GM19372 (cell line): ENCODE measurements around the gene BRF1.
A peak's percentile ranks its signal among the peaks of the same experiment; 100 is the strongest.

Experiments used
- ATAC-seq: cut with Tn5 transposase; IDR thresholded peaks from one replicate; pipeline ENCODE4 v1.9.1; 2021; ENCODE audit warnings: mild to moderate bottlenecking, low read depth, moderate library complexity; ENCODE audit not compliant: unreplicated experiment

The BRF1 gene

DNA sequence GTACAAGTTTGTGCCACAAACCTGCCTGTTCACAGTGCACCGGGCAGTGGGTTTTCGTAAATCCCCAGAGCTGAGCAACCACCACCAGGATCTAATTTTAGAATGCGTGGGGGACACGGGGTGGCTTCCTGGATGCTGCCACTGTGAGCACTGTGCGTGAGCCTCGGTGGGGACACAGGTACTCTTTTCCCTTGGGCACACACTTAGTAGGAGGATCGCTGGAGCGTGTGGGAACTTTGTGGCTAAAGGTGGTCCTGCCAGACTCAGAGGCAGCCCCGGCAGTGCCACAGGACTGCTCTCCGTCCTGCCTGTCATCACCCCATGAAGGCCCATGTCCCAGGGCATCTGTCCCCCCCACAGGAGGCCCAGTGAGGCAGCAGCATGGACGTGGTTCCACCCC is 31.4 kb downstream of the BRF1 start:
- no peak for ATAC-seq

DNA sequence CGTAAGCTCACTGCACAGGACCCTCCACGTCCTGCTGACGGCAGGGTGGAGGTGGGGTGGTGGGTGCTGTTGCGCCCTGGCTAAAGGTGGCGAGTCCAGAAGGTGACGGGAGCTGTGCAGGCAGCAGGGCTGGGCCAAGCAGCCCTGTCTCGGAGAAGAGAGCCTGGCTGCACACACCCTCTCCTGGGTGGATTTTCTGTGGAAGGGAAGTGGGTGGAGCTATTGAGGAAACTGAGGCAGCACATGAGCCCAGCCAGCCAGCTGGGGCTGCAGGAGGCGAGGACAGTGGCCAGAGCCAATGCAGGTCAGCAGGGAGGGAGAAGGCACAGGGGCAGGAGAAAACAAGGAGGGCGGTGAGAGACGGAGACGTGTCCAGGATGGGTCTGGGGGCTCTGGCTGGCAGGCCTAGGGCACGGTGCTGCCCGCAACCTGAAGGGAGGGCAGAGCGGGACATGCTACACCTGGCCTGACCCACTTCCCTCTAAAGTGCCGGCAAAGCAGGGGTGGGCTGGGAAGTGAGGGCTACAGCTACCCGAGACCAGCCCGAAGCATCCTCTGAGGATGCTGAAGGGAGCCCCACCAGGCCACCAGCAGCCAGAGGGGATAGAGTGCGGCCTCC is 32.0 kb downstream of the BRF1 start:
- no peak for ATAC-seq

DNA sequence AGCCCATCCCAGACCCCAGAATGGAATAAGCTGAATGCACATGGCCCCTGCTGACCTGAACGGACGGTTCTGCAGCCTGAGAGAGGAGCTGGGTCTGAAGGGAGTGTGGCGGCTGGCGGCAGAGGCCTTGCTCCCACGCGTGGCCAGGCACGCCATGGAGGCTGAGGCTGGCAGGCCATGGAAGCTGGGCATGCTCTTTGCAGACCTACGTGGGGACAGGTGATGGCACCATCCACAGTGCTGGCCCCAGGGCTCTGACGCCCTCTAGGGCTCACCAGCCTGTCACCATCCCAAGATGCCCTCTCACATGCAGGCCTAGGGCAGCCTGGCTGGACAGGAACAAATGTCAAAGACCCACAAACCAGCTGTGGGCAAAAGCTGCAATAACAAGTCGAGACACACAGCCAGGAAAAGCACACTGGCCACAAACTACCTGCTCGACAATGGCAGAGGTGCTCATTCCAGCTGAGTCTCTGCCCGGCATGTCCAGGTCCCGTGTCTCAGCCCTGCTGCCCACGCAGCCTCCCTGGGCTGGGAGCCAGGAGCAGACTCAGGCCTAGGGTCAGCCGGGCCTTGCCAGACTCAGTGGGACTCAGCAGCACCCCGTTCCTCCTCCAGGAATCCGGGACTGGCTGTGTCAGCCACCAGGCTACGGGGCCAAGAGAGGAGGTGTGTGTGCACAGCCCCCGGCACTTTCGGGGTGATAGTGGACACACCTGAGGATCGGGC is 32.8 kb downstream of the BRF1 start:
- ATAC-seq, result no peak

DNA sequence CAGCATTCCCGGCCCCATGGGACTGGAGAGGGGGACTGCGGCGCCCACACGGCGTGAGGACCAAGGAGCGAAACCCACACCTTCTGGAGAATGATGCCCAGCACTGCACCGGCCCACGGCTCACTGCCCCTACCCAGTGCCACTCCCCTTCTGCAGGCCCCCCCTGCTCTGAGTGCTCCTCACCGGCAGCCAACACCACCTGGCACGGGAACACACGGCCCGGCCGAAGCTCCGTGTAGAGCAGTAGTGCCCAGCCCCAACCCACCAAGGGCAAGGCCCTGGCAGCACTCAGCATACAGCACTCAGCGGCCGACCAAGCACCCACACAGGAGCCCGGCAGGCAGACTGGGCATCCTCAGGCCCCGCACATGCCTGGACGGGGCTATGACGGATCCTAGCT is 39.0 kb downstream of the BRF1 start:
- ATAC-seq, result no peak

DNA sequence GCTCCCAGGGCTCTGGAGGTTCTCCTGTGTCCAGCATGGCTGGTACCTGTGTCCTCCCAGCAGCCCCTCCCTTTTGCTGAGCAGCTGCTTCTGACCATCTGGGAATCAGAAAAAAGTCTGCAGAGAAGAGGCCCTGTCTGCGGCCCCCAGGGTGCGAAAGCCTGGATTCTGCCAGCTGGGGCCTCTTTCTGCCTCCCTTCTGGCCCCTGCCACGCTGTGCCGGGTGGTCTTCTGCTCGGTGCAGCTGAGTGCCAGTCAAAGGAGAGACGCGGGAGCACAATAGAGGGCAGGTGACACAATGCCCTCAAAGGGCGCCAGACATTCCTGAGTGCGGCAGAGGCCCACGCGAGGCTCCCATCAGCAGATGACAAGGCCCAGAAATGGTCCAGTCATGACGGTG is 39.8 kb downstream of the BRF1 start:
- ATAC-seq, result no peak

DNA sequence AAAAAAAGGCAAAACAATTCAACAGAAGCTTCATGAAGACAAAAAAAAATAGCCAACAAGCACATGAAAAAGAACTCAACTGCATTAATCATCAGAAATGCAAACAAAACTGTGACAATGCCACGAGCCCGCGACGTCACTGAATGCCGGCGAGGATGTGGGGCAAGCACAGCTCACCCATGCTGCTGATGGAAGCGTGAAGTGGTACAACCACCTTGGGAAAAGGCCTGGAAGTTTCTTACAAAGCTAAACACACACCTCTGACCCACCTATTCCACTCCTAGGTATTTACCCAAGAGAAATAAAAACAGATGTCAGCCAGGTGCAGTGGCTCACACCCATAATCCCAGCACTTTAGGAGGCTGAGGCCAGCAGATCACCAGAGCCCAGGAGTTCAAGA is 42.0 kb downstream of the BRF1 start:
- ATAC-seq, result no peak

DNA sequence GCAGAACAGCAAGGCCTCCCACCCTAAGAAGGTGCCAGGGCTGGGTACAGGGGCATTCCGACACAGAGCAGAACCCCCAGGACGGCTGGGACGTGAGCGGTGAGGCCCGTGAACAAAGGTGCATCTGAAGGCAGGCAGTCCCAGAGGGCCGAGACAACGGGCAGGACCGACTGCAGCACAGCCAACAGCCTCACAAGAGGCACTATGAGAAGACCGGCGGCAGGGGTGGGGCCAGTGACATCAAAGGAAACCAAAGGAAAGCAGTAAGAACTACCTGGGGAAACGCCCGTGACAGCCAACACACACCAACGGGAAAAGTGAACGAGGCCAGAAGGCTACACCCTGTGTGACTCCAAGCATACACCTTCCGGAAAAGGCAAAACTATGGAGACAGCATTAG is 43.3 kb downstream of the BRF1 start:
- no peak for ATAC-seq

DNA sequence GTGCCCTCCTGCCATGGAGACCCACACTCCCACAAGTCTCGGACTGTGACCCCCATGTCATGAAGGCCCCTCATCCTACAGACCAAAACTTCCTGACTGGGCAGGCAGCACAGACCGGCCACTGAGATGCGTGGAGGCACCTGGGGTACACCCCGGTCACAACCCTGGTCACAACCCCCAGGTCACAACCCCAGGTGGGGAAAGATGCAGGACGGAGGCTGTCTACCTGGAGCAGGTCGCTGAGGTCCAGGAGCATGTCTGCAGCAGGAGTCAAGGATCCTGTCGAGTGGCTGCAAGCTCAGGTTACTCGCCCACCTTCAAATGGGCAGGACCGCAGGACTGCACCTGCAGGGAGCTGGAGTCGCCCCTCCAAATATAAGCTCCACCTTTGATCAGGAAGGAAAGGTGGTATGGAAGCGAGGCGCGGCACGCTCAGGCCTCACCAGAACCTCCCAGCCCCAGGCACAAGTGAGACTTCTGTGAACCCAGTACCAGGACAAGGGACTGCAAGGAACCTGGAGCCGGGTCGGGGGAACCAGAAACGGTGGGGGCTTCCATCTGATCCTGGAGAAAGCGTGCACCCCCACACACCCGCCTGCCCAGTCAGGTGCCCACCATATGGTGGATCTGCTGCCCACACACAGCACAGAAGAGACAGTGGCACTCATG is 44.4 kb downstream of the BRF1 start:
- ATAC-seq, result no peak

DNA sequence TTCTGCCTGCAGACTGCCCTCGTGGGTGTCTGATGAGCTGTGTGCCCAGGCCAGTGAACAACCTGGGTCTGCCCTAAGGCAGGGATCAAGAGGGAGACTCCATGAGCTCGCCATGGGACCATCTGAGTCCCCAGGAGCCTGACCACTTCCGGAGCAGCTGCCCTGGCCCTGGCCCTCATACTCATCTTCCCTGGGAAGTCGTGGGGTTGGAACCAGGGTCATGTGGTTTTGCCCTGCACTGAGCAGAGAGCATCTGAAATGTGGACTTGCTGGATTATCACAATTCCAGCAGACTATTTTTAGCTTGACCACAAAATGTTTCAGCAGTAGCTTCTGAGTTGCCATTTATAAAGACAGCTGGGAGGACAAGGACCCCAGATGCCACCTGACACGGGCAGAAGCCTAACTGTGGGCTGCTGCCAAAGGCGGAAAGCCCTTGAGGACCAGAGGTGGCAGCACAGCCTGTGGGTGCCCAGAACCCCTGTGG is 45.7 kb downstream of the BRF1 start:
- no peak for ATAC-seq

DNA sequence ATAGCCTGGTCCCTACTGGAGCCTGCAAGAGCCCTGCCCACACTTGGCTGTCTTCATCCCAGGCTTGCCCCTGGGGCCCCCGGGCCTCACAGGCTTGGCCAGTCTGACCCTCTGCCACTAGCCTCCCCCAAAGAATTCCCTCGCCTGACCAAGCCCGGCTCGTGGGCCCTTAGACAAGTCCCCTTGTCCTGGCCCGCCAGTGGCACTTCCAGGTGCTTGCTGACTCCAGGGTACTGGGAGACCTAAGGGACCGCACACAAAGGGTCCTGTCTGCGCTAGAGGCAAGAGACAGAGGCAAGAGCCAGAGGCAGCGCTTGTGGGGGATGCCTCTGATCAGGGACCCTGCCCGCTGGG is 47.5 kb downstream of the BRF1 start:
- no peak for ATAC-seq

DNA sequence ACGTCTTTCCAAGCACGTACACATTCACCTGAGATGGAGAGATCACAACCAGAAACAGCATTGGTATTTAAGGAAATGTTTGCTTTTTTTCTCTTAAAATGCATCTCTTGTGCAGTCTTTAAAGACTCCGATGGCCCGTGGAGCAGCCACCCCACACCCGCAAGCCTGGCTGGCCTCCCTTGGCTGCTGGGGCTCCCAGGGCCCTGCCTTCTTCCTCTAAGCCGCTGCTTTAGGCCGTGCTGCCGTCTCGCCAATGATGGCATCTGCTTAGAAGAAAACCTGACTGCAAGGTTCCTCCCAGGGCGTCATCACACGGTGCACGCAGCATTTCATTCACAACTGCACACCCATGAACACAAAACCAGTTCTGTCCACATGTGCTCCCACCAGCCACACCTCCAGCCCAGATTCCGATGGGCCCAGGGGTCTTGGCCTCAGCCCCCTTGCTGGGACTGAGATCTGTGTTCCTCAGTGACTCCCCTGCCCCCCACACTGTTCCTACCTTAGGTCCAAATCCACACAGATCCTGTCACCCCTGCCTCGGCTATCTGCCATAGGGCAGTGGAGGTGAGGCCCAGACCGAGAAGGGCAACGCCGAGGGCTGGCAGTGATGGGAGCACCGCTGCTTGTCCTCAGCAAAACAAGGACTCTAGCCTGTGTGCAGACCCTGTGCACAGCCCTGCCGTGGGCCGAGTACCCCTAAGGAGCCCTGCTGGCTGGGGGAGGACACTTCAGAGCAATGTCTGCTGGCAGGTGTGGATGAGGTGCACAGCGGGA is 48.1 kb downstream of the BRF1 start:
- no peak for ATAC-seq

DNA sequence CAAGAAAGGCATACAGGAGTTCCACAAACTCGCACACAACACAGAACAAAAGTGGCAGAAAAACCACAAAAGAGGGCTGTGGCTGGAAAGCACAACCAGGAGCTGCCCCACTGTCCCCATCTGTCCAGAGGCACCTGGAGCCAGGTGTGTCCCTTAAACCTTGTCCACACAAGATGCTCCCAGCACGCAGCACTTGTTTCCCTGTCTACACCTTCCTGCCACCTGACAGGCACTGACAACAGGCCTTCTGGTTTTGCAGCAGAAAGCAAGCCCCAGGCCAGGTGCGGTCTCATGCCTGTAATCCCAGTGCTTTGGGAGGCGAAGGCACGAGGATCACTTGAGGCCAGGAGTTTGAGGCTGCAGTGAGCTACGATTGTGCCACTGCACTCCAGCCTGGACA is 48.9 kb downstream of the BRF1 start:
- no peak for ATAC-seq

DNA sequence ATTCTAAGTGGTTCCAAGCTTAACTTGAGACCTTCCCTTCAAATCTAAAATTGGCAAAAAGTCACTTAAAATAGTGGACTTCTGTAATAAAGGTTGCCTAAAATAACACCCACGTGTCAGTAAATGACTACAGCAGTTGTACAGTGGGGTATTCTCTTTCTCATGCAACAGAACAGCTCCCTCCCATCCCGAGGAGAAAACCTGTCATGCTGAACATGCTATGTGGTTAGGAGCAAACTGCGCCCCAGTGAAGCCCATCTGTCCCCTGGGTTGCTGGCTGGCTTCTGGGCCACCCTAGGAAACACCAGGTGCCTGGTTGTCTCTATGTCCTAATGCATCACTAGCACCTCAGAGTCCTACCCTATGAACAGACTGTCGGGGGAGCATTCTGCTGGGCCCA is 49.8 kb downstream of the BRF1 start:
- no peak for ATAC-seq

DNA sequence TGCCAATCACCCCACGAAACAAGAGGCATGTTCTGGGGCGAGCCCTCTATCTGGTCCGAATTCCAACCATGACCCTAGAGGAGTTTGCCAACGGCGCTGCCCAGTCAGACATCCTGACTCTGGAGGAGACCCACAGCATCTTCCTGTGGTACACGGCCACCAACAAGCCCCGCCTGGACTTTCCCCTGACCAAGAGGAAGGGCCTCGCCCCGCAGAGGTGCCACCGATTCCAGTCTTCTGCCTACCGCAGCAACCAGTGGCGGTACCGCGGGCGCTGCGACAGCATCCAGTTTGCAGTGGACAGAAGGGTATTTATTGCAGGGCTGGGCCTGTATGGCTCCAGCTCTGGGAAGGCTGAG is 50.8 kb downstream of the BRF1 start:
- no peak for ATAC-seq

DNA sequence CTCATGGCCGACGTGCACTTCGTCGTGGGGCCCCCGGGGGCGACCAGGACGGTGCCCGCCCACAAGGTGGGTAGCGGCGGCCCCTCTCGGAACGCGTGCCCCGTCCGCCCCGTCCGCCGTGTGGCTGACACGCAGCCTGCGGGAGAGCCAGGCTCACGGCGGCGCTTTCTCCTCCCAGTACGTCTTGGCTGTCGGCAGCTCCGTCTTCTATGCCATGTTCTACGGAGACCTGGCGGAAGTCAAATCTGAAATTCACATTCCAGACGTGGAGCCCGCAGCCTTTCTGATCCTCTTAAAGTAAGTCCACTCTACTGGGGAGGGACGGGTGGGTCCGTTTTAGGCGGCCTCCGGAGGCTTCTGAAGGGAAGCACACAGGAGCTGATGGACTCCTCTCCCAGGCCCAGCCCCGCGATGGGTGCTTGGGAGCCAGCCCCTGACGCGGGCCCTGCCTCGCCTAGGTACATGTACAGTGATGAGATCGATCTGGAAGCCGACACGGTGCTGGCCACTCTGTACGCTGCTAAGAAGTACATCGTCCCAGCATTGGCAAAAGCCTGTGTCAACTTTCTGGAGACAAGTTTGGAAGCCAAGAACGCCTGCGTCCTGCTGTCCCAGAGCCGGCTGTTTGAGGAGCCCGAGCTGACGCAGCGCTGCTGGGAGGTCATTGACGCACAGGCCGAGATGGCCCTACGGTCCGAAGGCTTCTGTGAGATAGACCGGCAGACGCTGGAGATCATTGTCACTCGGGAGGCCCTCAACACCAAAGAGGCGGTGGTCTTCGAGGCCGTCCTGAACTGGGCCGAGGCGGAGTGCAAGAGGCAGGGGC is 51.4 kb downstream of the BRF1 start:
- no peak for ATAC-seq

DNA sequence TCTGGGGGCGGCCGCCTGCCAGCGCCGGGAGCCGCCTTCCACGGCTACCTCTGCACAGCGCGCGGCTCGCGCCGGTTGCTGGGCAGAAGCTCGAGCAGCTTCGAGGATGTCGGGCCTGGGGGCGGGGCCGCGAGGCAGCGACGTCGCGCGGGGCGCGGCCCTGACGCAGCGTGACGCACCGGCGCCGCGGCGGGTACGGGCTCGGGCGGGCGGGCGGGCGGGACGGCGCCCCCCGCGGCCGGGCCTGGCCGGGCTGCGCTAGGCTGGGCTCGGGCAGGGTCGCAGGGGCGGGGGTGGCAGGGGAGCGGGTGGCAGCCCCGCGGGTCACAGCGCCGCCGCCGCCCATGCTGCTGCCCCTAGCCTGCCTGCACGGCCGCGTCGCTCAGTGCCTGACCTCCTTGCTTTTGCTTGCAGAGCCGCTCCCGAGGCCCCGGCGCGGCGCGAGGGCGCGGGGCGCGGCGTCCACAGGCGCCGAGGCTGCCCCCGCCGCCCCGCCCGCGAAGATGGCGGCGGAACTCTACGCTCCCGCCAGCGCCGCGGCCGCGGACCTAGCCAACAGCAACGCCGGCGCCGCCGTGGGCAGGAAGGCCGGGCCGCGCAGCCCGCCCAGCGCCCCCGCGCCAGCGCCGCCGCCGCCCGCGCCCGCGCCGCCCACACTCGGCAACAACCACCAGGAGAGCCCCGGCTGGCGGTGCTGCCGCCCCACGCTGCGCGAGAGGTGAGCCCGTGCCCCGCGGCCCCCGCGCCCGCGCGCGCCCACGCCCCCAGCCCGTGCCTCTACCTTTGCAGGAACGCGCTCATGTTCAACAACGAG is 52.2 kb downstream of the BRF1 start, which contains the start of gene BTBD6:
Gene BTBD6 (plus strand): TSS at position 166 of the 814 bp plus-strand sequence. CDS start 179 bp downstream, at position 345.
- ATAC-seq, result peak; percentile 83

DNA sequence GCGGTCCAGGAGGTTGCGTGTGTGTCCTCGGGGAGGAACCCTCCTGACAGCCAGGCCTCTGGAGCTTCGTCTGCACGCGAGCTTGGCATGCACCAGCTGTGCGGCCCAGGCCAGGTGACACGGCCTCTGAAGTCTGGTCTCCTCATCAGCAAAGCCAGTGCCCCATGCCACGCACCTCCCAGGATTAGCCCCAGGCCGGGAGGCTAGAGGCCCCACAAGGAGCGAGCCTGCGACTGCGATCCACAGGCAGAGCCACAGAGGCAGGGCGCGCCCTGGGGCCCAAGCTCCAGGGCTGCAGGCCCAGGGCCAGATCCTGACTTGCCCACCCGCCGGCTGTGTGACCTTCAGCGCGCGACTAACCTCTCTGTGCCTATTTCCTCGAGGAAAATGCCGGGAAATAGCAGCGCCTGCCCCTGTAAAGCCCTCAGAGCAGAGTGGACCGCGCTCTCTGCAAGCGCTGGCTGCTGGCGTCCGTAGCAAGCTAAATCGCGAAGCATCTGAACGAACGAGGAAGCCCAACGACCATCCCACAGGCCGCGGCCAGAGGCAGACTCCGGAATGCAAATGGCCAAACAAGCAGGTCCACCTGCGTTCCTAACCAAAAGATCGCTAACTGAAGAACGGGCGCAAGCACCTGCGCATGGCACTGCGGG is 53.0 kb downstream of the BRF1 start:
- ATAC-seq, result peak; percentile 33

DNA sequence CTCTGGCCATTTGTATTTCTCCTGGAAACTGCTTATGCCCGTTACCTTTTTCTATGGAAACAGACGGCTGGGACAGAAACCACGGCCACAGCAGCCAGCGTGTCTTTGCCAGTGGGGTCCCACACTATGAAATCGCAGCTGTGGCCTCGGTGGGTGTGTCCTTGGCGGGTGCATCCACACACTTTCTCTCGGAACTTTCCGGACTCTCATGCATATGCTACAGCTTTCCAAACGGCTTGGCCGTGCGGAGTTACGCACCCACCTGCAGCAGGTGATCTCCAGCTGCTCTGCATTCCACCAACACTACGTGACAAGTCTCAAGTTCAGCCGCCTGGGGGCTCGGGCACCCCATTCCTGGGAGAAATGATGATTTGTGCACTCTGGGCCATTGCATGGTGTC is 53.8 kb downstream of the BRF1 start:
- no peak for ATAC-seq

DNA sequence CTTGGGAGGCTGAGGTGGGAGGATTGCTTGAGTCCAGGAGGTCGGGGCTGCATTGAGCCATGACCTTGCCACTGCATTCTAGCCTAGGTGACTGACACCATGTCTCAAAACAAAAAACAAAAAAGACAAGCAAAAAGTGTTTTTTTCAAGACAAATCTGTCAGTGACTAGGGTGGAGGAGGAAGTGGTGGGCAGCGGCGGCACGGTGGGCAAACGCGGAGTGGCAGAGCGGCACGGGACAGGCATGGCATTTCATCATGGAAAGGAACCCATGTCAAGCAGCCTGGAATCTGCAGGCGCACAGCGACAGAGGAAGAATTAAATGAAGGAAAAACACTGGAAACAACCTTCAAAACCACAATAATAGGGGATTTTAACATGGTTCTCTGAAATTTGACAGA is 56.5 kb downstream of the BRF1 start:
- no peak for ATAC-seq
